HepG2 (cell line): ENCODE measurements around the gene CASP3. TPM values are rescaled to one million over a fixed set of nuclear protein-coding genes. Genes with fewer than 3 reads are reported as not detected.
"Not testable (repeated sequence)": the region's sequence is repeated elsewhere in the genome, so short reads cannot be mapped to it uniquely, and the experiment has no call there.

Experiments
- ATAC-seq: fragments of 200-7000 bp; cut with Tn5 transposase; 3 replicates; pipeline ENCODE4 v1.9.1; 2020; ENCODE audit warnings: mild to moderate bottlenecking, moderate library complexity
- BruUV-seq: library from RNA; stranded (reverse); fragments of 400-500 nt; replicated peaks from 2 replicates; lab custom pipeline; 2021; lab: Mats Ljungman, UMichigan
- CTCF ChIA-PET: fragments of 300-600 bp; formaldehyde crosslinking; extraction: SDS; loops from one replicate; lab custom pipeline; 2021; ENCODE audit warnings: low total read pairs, inconsistent platforms, low intra/inter-chr PET ratio; lab: Yijun Ruan, JAX
- POLR2A ChIA-PET: fragments of 350-600 bp; sonication (Branson Sonifier 250); formaldehyde crosslinking; loops from one replicate; lab custom pipeline; 2020; ENCODE audit warnings: antibody characterized with exemption, inconsistent platforms; lab: Yijun Ruan, JAX
- DNase-seq: peaks from one replicate; pipeline ENCODE4 v3.0.0-alpha.2; 2015; ENCODE audit warnings: low spot score
- FAIRE-seq: peaks from 3 replicates; lab custom pipeline; 2011; peaks lifted over from hg19 to GRCh38; lab: Jason Lieb, UNC
- H2AFZ ChIP-seq: one replicate; pipeline ENCODE4 v1.6.1; 2011; ENCODE audit warnings: low read length, inconsistent platforms
- H3K27ac ChIP-seq: fragments of 300-600 bp; 3 replicates; pipeline ENCODE4 v1.8.0; 2011; ENCODE audit warnings: mixed run types, mild to moderate bottlenecking, mixed read lengths, low read length, inconsistent platforms; ENCODE audit not compliant: insufficient read depth; ENCODE audit errors: extremely low read length
- H3K27me3 ChIP-seq, 2 experiments: fragments of 200-600 bp in 1 of 2; 2 replicates in 1 of 2; 3 replicates in 1 of 2; pipeline versions ENCODE4 v1.6.0 to v1.8.0; 2011; ENCODE audit warnings: low read length in 2 of 2, mild to moderate bottlenecking in 2 of 2, moderate library complexity in 2 of 2, inconsistent platforms in 1 of 2; ENCODE audit not compliant: insufficient read depth in 2 of 2, control insufficient read depth in 1 of 2
- H3K36me3 ChIP-seq, 2 experiments: fragments of 200-600 bp in 1 of 2; replicated peaks in 1 of 2; 2 replicates in 1 of 2; 3 replicates in 1 of 2; pipeline versions ENCODE4 v1.5.1 to v1.8.0; 2011; ENCODE audit warnings: low read length in 2 of 2, inconsistent platforms in 1 of 2; ENCODE audit not compliant: insufficient read depth in 2 of 2, control insufficient read depth in 1 of 2
- H3K4me1 ChIP-seq: 2 replicates; pipeline ENCODE4 v1.5.1; 2012; ENCODE audit warnings: low read length, inconsistent platforms; ENCODE audit not compliant: insufficient read depth
- H3K4me2 ChIP-seq: 2 replicates; pipeline ENCODE4 v1.6.0; 2011; ENCODE audit warnings: low read depth, low read length, inconsistent platforms
- H3K4me3 ChIP-seq, 3 experiments: fragments of 200-600 bp in 1 of 3; sonication (generic), shearing (Covaris generic) in 1 of 3; replicated peaks in 1 of 3; 2 replicates each; pipeline ENCODE4 v1.5.1; 2011 to 2016; ENCODE audit warnings: low read length in 3 of 3, inconsistent platforms in 2 of 3, low read depth in 2 of 3, mild to moderate bottlenecking in 2 of 3, control low read depth in 1 of 3, mixed read lengths in 1 of 3; ENCODE audit not compliant: insufficient read depth in 1 of 3
- H3K79me2 ChIP-seq: one replicate; pipeline ENCODE4 v1.6.1; 2011; ENCODE audit warnings: low read length, inconsistent platforms; ENCODE audit not compliant: insufficient read depth
- H3K9ac ChIP-seq: 2 replicates; pipeline ENCODE4 v1.6.0; 2011; ENCODE audit warnings: mild to moderate bottlenecking, low read depth, low read length, inconsistent platforms; ENCODE audit not compliant: insufficient read depth
- H3K9me3 ChIP-seq: 2 replicates; pipeline ENCODE4 v1.5.1; 2012; ENCODE audit warnings: mild to moderate bottlenecking, low read length
- H4K20me1 ChIP-seq: 2 replicates; pipeline ENCODE4 v1.6.0; 2011; ENCODE audit warnings: inconsistent platforms, mild to moderate bottlenecking, low read length, moderate library complexity; ENCODE audit not compliant: insufficient read depth
- KDM5B ChIP-seq: sonication (generic); formaldehyde crosslinking; IDR thresholded peaks from 2 replicates; pipeline ENCODE4 v1.4.0; 2020; ENCODE audit warnings: missing genetic modification reagents, mild to moderate bottlenecking, borderline replicate concordance
- RBFOX2 ChIP-seq: fragments of 200-400 bp; formaldehyde crosslinking; IDR thresholded peaks from 2 replicates; pipeline ENCODE4 v1.6.1; 2017; ENCODE audit warnings: low read depth, mild to moderate bottlenecking, low read length
- ZFP91 ChIP-seq: sonication (generic); formaldehyde crosslinking; IDR thresholded peaks from 2 replicates; pipeline ENCODE4 v1.9.0; 2022; ENCODE audit warnings: missing genetic modification reagents, mild to moderate bottlenecking, borderline replicate concordance
- ZNF770 ChIP-seq: sonication (generic); formaldehyde crosslinking; IDR thresholded peaks from 2 replicates; pipeline ENCODE4 v1.5.0; 2020; ENCODE audit warnings: mild to moderate bottlenecking, missing genetic modification reagents
- WGBS: methylation state at CpG from one replicate; pipeline ENCODE4 v1.1.6; 2017; ENCODE audit warnings: low lambda C conversion rate; 5-methylcytosine and 5-hydroxymethylcytosine counted together
- in situ Hi-C: cut with HindIII; loops from 2 replicates; pipeline ENCODE4 v1.10.0; 2017; ENCODE audit warnings: low pct_unique_long_range_greater_than_20kb; ENCODE audit not compliant: extremely low pct_ligation_motif_present
- intact Hi-C: fragments of 100-400 bp; cut with micrococcal nuclease; formaldehyde crosslinking; loops from one replicate; pipeline ENCODE4 v1.10.0; 2022; ENCODE audit not compliant: unreplicated experiment
- polyA plus RNA-seq, 8 experiments: library from polyadenylated mRNA; depleted of rRNA in 3 of 8; stranded (reverse) in 7 of 8; unstranded in 1 of 8; fragments of >200 nt; fragmentation: Illumina TruSeq in 4 of 8; extraction: Trizol in 4 of 8; gene quantifications; 2 replicates each; pipeline versions ENCODE4 v1.2.1 to v1.2.3, GENCODE V29; 2011 to 2016; ENCODE audit warnings: low read depth in 4 of 8, missing spikeins in 1 of 8, mixed read lengths in 1 of 8; ENCODE audit not compliant: insufficient read depth in 1 of 8
- total RNA-seq, 5 experiments: library from RNA; depleted of rRNA; stranded (reverse); fragments of >200 nt; fragmentation: Illumina TruSeq; extraction: Trizol; gene quantifications; 2 replicates each; pipeline ENCODE4 v1.2.3, GENCODE V29; 2016; ENCODE audit warnings: low read depth in 1 of 5

The CASP3 gene
- total and polyA plus RNA-seq, 2 of the 13 experiments (the other 11 are each of a cell fraction or from before 2014, with no cell fraction given) = 26.0 to 77.8 TPM

- H3K27ac ChIP-seq = peak overlapping the region; percentile 91
- CTCF ChIA-PET, H3K27me3 ChIP-seq, H3K36me3 ChIP-seq, FAIRE-seq, H3K9me3 ChIP-seq, in situ Hi-C loops, intact Hi-C loops, DNase-seq, H4K20me1 ChIP-seq, ATAC-seq, BruUV-seq, H2AFZ ChIP-seq: not testable (repeated sequence)
- peaks cover 80% of the 10 kb centered on the region for H3K4me1 ChIP-seq
- peak overlapping the region; percentile 82 for H3K4me2 ChIP-seq
- 80% methylated on average over 3 of the region's 3 CpGs for WGBS
- POLR2A ChIA-PET = interaction anchor here (1.2 to 2.8 kb wide), 8 partner anchors 12 to 577 kb away, joined by 3 to 48 read pairs (median 4); partner anchors contain the start of genes CASP3, CENPU, IRF2 and PRIMPOL
- peak overlapping the region; percentile 59 to 81 (median 68); a peak in 5 of 6 replicates for H3K4me3 ChIP-seq
- TF ChIP-seq ZFP91 (CRISPR knock-in tag) (peak; percentile 48; the same call in 1 of the 2 replicates), KDM5B (peak; percentile 48; the same call in 1 of the 2 replicates), ZNF770 (CRISPR knock-in tag) (peak; percentile 78), RBFOX2 (0 out of 2 replicates have a peak, but pooled peaks have one; percentile 20)
- peaks cover 52% of the 10 kb centered on the region for H3K79me2 ChIP-seq
- H3K9ac ChIP-seq = peak overlapping the region; percentile 85
Observed at GRCh38 chr4:184624504-184624903, 24.7 kb downstream of the CASP3 start.
